GM10847 (cell line): ENCODE data around the gene MRPL41.

Experiments used
- POLR2A ChIP-seq: IDR thresholded peaks from 2 replicates; pipeline ENCODE4 v1.6.1; 2011; ENCODE audit not compliant: insufficient read length; ENCODE audit errors: extremely low read depth

The MRPL41 gene

DNA sequence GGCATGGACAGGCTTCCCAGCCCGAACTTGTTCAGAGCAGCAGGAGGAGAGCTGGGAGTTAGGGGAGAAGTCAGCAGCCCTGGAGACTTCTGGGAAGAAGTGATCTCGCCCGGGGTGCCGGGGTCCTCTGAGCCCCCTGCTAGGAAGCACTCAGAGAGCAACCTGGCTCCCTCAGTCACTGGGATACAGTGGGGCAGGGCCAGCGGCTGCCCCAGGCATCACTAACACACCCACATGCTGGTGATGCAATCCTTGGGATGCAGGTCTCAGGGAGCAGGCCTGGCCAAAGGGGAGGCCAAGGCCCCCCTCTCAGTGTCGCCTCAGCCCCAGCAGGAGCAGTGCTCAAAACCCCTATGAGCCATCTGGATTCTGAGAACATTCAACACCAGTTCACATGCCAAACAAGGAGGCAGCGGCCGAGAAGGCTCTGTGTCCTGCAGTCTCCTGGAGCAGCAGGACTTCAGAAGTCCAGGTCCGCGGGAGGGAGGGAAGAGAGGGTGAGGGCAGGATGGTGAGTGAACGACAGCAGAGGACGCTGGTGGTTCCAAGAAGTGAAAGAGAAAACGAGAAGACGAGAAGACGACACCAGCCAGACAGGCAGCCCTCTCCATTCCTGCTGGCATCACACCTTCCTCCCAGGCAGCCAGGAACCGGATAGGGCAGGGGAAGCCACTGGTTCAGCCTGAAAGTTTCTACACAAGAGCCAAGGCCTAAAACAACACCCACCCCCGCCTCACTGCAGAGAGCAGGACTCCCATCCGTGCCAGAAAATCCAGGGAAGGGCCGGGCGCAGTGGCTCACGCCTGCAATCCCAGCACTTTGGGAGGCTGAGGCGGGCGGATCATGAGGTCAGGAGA lies 3.8 kb upstream of the MRPL41 start:
- TF ChIP-seq POLR2A = no peak

DNA sequence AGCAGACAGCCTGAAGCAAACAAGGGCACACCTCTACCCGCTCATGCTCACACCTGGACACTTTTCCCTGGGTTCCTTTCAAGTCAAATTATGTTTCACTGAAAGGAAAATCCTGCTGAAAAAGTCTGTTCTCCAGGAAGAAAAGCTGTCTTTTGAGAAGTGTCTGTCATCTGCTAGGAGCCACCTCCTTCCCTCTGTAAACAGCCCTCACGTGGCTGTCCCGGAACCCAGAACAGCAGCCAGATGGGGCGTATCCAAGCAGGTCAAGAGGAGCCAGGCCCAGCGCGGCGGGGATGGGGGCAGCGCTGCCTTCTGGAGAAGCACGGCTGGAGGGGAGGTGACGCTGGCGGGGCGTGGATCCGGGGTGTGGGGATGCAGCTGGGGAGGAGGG lies 1.5 kb upstream of the MRPL41 start, which contains the start of gene PNPLA7:
TSS of gene PNPLA7 (minus strand) at position 172 of the 391 bp plus-strand sequence. CDS start 205 bp downstream, outside the sequence.
- no peak for TF ChIP-seq POLR2A

DNA sequence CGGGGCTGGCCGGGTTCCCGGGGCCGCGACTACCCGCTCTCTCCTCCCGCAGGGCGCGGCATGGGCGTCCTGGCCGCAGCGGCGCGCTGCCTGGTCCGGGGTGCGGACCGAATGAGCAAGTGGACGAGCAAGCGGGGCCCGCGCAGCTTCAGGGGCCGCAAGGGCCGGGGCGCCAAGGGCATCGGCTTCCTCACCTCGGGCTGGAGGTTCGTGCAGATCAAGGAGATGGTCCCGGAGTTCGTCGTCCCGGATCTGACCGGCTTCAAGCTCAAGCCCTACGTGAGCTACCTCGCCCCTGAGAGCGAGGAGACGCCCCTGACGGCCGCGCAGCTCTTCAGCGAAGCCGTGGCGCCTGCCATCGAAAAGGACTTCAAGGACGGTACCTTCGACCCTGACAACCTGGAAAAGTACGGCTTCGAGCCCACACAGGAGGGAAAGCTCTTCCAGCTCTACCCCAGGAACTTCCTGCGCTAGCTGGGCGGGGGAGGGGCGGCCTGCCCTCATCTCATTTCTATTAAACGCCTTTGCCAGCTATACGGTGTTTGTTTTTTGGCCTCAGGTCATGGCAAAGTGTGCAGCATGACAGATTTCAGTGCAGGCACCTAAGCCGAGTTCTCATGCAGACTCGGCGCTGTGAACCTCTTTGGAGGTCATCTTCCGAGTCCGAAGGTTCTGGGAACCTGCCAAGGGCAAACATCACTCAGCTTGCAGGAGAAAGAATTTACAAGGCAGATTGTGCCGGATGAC lies 516 bp downstream of the MRPL41 start:
- no peak for TF ChIP-seq POLR2A

DNA sequence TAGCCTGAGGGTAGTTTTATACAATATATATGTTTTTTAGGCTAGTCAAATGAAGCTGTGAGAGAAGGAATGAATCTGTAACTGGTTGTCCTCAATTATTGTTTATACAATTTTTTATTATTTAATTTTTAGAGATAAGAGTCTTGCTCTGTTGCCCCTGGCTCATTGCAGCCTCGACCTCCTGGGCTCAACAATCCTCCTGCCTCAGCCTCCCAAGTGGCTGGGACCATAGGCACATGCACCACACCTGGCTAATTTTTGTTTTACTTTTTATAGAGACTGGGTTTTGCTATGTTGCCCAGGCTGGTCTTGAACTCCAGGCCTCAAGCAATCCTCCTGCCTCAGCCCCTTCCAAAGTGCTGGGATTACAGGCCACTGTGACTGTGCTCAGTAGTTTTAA lies 2.7 kb downstream of the MRPL41 start:
- no peak for TF ChIP-seq POLR2A

DNA sequence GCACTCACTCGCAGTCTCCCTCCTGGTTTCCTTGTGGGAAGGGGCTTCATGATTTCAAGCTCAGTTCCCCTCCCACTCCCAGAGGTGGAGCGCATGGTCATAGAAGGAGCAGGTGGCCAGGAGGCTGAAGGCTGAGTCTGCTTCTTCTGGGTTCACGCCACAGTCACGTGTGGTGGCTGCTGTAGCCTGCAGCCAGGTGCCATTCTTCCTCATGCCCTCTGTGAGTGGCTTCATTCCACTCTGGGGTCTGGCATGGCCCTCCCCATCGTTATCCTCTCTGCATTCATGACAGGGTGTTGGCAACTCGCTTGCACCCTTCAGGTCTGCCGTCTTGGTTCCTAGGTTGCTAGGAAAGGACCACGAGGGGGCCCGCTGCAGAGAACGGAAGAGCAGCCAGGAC lies 3.5 kb downstream of the MRPL41 start:
- TF ChIP-seq POLR2A = no peak

DNA sequence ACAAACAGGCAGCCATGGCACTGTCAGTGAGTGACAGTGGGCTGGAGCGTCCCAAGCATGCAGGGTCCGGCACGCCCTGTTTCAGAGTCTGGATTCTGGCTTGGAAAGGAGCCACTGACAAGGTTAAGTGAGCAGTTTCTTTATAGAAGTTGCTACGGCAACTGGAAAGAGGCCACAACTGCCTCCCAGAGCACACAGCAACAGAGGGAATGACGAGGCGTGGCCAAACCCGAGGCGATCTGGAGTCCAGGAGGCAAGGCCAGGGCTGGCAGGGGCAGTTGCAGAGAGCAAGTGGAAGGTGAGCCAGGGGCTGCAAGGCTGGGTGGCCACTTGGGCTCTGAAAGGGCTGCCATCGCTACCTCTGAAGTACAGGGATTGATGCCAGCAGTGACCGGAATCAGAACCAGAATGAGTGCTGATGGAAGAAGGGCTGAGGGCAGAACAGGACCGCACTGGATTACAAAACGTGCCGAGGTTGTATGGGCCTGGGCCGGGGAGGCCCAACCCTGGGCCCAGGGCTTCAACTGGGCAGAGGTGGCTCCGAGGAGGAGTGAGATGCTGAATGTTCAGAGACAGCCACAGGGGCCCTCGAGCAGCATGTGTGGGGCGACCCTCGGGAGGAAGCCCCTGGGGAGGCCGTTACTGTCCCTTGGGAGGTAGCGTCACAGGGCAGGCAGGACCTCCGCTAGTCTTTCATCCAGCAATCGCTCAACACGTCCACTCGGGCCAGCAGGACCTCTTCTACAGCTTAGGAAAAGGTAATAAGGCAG lies 4.6 kb downstream of the MRPL41 start:
- no peak for TF ChIP-seq POLR2A

DNA sequence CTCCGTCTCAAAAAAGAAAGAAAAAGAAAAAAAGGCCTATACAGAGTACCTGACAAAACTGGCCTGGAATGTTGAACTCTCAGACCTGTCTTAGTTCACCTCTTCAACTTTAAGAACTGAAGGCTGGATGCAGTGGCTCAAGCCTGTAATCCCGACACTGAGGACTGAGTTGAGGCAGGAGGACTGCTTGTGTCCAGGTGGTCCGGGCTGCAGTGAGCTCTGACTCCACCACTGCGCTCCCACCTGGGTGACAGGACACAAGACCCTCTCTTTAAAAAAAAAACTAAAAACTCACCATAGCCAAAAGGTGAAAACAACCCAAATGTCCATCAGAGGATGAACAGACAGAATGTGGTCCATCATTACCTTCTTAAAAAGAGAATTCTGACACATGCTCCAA lies 6.4 kb downstream of the MRPL41 start:
- TF ChIP-seq POLR2A = no peak

DNA sequence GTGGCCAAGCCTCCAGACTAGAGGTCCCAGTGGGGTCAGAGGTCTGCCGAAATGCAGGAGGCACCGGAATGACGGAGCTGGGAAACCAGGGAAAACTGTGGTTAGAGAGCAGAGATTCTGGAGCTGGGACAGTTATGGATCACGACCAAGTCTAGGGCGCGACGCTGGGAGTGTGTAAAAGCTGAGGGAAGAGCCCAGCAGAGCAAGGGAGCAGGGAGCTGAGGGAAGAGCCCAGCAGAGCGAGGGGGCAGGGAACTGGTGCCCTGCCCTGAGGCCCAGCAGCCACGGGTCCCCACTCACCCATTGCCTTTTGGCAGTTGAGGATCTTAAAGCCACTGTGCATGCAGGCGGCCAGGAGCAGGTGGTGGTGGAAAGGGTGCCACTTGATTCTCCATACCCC lies 12.5 kb downstream of the MRPL41 start:
- TF ChIP-seq POLR2A = no peak

DNA sequence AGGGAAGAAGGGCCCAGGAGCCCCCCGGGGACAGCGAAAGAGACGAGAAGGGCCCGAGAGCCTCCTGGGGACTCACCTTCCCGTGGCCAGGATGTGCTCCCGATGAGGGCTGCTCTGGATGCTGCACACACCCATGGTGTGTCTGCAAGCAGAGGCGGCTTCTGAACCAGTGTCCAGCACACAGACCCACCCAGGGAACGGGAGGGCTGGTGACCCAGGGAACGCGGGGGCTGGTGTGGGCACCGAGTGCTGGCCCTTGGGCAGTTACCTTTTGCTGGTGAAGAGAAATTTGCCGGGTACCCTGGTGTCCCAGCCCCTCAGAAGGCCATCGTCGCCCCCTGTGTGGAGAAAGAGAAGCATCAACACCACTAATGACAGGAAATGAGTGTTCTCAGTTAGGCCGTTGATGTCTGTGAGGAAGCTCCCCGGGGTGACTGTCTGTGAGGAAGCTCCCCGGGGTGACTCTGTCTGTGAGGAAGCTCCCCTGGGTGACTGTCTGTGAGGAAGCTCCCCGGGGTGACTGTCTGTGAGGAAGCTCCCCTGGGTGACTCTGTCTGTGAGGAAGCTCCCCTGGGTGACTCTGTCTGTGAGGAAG lies 13.2 kb downstream of the MRPL41 start:
- no peak for TF ChIP-seq POLR2A

DNA sequence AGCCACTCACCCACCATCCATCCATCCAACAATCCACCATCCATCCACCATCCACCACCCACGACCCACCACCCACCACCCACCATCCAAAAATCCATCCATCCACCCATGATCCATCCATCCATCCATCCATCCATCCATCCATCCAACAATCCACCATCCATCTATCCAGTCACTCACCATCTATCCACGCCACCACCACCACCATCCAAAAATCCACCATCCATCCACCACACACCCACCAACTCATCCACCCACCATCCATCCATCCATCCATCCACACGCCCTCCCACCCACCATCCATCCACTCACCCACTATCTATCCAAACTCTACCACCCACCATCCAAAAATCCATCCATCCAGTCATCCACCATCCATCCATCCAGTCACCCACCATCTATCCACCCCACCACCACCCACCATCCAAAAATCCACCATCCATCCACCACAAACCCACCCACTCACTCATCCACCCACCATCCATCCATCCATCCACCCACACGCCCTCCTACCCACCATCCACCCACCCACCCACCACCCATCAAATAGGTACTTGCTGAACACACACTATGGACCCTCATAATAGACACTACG lies 18.0 kb downstream of the MRPL41 start:
- TF ChIP-seq POLR2A = no peak

DNA sequence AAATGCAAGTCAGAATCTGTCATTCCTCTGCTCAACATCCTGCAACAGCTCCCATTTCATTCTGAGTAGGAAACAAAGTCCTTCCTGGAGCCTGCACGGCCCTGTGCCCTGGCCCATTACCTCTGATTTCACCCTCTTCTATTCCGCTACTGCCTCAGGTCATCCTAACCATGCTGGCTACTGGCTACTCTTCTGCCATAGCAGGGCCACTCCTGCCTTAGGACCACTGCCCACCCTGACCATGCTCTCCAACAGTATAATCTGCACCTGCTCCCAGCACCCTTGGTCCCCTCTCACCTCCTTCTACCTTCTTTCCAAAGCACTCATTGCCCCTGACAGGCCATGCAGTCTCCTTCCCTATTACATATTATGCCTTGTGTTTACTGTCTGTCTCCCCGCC lies 18.9 kb downstream of the MRPL41 start:
- no peak for TF ChIP-seq POLR2A

DNA sequence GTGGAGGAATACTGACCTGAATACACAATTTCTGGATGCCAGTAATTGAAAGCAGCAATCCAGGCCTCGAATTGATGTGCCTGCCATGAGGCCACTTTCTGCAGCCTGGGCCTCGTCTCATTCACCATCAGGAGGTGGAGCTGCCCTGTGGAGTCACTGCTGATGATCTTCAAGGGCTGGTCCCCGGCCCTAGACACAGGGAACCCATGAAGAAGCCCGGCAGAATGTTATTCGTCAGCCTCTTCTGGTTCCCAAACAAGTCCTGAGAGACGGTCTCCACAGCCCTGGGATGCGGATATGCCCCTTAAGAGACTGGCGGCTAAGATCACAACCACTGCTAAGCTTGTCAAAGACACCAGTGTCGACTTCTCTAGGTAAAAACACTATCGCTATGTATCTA lies 22.5 kb downstream of the MRPL41 start:
- TF ChIP-seq POLR2A = no peak

DNA sequence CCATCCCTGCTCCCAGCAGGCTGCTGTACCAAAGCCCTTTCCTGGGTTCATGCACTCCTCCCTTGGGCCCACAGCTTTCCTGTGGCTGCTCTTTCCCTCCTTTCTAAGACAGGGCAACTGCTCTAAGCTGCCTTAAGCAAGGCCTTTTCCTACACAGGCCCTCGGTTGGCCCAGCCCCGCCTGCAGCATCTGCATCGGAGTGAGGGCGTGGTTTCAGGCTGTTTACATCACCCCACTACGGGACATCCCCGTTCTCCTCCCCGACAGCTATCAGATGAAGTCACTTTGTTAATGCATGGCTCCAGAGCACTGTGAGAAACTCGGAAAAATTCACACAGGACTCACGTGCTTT lies 23.7 kb downstream of the MRPL41 start:
- TF ChIP-seq POLR2A = no peak

DNA sequence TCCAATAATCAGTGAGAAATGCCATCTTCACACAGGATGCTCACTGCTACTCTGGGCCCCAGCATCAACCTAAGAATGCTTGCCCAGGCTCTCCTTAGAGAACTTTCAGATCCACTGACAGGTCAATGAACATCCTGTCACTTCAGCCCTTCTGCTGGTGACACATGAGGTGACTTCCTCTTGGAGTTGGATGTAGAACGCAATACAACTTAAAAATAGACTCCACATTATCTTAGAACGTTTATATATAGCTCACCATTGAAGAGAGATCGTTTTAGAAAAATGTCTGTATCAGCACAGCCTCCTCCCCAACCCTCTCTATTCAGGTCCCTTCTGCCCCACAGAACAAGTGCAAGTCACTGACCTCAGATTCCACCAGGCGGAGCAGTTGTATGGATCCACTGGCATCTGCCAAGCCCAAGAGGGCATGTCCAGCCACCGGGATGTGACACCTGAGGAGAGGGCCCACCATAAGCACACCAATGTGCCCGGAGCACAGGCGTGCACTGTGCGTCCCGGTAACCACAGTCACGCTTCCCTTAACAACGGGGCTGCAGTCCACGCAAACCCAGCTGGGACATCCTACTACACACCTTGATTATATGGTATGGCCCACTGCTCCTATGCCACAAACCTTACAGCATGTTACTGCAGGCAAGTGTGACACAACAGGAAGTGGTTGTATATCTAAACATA lies 24.2 kb downstream of the MRPL41 start:
- TF ChIP-seq POLR2A = no peak
